Ascending aorta (tissue), 2 donors: Measurements from ENCODE around the gene MRNIP. TPM values are rescaled to one million over a fixed set of nuclear protein-coding genes. Genes with fewer than 3 reads are reported as not detected.

ENCODE experiments used
- DNase-seq, 2 donors: peaks; one replicate each; pipeline ENCODE4 v3.0.0-alpha.2; 2019; ENCODE audit warnings: low spot score in 2 of 2
- H3K27ac ChIP-seq, 2 donors: fragments of 200-600 bp; sonication (generic); one replicate each; pipeline ENCODE4 v1.5.1; 2016 to 2017; ENCODE audit warnings: mild to moderate bottlenecking in 1 of 2
- H3K27me3 ChIP-seq: fragments of 200-600 bp; sonication (generic); one replicate; pipeline ENCODE4 v1.5.1; 2017
- H3K36me3 ChIP-seq, 2 donors: fragments of 200-600 bp; sonication (generic); one replicate each; pipeline ENCODE4 v1.5.1; 2016
- H3K4me1 ChIP-seq, 2 donors: fragments of 200-600 bp; sonication (generic); one replicate each; pipeline ENCODE4 v1.5.1; 2016 to 2017; ENCODE audit warnings: mild to moderate bottlenecking in 1 of 2
- H3K4me3 ChIP-seq, 2 donors: fragments of 200-600 bp; sonication (generic); one replicate each; pipeline ENCODE4 v1.5.1; 2016 to 2017; ENCODE audit warnings: mild to moderate bottlenecking in 1 of 2
- H3K9me3 ChIP-seq, 2 donors: fragments of 200-600 bp; sonication (generic); one replicate each; pipeline ENCODE4 v1.5.1; 2016
- intact Hi-C: fragments of 100-400 bp; cut with DNase I; formaldehyde crosslinking; loops from one replicate; pipeline ENCODE4 v1.15.1; 2023
- total RNA-seq: library from RNA; depleted of rRNA; stranded (reverse); fragments of >200 nt; gene quantifications from one replicate; pipeline ENCODE4 v1.1.0, GENCODE V29; 2016
- TF ChIP-seq, protein P1 (sequence below), 3 experiments: fragments of 200-600 bp in 2 of 3; fragments of 450-650 bp in 1 of 3; sonication (generic) in 2 of 3; IDR thresholded peaks; one replicate each; pipeline ENCODE4 v1.5.1; 2016 to 2019; ENCODE audit warnings: antibody characterized with exemption in 3 of 3, mild to moderate bottlenecking in 1 of 3, moderate library complexity in 1 of 3

MRNIP gene
- total RNA-seq, 1 donor from 2014 or later: 17.3 TPM

DNA sequence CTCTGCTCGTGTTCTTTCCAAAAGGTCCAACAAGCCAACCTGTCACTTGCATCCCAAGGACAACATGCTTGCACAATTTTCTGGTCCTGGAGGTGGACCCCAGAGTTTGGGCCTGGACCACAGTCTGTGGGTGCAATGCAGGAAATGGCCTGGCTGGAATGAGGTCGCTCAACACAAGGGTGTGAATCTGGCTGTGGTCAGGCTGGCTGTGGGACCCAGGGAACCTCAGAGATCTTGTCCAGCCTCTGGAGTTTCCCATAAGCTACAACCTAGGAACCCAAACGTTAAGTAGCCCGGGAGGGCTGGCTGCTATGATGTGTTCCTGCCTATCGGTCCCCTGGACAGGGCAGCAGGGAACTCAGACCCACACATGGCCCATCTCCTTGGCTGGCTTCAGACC is 33.6 kb upstream of the MRNIP start:
- TF ChIP-seq, protein P1, sequence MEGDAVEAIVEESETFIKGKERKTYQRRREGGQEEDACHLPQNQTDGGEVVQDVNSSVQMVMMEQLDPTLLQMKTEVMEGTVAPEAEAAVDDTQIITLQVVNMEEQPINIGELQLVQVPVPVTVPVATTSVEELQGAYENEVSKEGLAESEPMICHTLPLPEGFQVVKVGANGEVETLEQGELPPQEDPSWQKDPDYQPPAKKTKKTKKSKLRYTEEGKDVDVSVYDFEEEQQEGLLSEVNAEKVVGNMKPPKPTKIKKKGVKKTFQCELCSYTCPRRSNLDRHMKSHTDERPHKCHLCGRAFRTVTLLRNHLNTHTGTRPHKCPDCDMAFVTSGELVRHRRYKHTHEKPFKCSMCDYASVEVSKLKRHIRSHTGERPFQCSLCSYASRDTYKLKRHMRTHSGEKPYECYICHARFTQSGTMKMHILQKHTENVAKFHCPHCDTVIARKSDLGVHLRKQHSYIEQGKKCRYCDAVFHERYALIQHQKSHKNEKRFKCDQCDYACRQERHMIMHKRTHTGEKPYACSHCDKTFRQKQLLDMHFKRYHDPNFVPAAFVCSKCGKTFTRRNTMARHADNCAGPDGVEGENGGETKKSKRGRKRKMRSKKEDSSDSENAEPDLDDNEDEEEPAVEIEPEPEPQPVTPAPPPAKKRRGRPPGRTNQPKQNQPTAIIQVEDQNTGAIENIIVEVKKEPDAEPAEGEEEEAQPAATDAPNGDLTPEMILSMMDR (IDR thresholded peaks at IDR 0.05): no peak
- H3K27me3 ChIP-seq: no peaks in the 10 kb centered on the region
- no peaks in the 10 kb centered on the region for H3K9me3 ChIP-seq
- no peak overlapping the region for H3K4me3 ChIP-seq
- intact Hi-C loops: no loop called here
- no peak overlapping the region for H3K27ac ChIP-seq
- H3K36me3 ChIP-seq: peaks cover 74 to 91% of the 10 kb centered on the region in 2 donors
- DNase-seq: no peak
- no peaks in the 10 kb centered on the region for H3K4me1 ChIP-seq

GRCh38 chr5:179890751-179891682 is 32.4 kb upstream of the MRNIP start:
- Histone ChIP-seq H3K27ac (no peak overlapping the region), H3K4me3 (no peak overlapping the region), H3K36me3 (peaks cover 68 to 96% of the 10 kb centered on the region in 2 donors), H3K27me3 (no peaks in the 10 kb centered on the region), H3K9me3 (no peaks in the 10 kb centered on the region), H3K4me1 (no peaks in the 10 kb centered on the region)
- intact Hi-C loops: no loop called here
- no peak for DNase-seq
- TF ChIP-seq, protein P1 (IDR thresholded peaks at IDR 0.05): no peak

GRCh38 chr5:179889885-179890284 is 31.3 kb upstream of the MRNIP start:
- Histone ChIP-seq H3K27ac (no peak overlapping the region), H3K4me1 (no peaks in the 10 kb centered on the region), H3K4me3 (no peak overlapping the region), H3K36me3 (peaks cover 79 to 98% of the 10 kb centered on the region in 2 donors), H3K9me3 (no peaks in the 10 kb centered on the region), H3K27me3 (no peaks in the 10 kb centered on the region)
- intact Hi-C loops: no loop called here
- TF ChIP-seq, protein P1 (IDR thresholded peaks at IDR 0.05): no peak
- no peak for DNase-seq

DNA sequence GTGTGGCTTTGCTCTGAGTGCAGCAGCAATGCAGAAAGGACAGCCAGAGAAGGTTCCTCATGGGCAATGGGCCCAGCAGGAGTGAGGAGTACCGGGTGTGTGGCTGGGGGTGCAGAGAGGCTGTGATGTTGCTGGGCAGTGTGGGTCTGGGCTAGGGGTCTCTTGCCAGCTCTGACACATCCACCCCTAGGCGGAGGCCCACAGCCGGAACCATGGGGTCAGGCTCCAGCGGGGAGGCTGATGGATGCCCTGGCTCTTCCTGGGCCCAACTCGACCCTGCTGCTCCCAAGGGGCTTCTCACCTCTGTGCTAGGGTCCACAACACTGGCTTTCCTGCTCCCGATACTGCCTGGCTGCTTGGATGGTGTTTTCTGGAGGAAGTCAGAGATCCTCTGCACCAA is 29.2 kb upstream of the MRNIP start:
- Histone ChIP-seq H3K27ac (no peak overlapping the region), H3K9me3 (peaks cover 5 to 15% of the 10 kb centered on the region in 2 donors), H3K27me3 (no peaks in the 10 kb centered on the region), H3K36me3 (peaks cover 79 to 99% of the 10 kb centered on the region in 2 donors), H3K4me1 (no peaks in the 10 kb centered on the region), H3K4me3 (no peak overlapping the region)
- intact Hi-C loops: no loop called here
- DNase-seq: no peak
- TF ChIP-seq, protein P1 (IDR thresholded peaks at IDR 0.05): no peak

- intact Hi-C loops: no loop called here
- Histone ChIP-seq H3K36me3 (peaks cover 76 to 94% of the 10 kb centered on the region in 2 donors), H3K4me3 (no peak overlapping the region), H3K4me1 (no peaks in the 10 kb centered on the region), H3K27me3 (no peaks in the 10 kb centered on the region), H3K27ac (no peak overlapping the region), H3K9me3 (peaks cover 7 to 22% of the 10 kb centered on the region in 2 donors)
- TF ChIP-seq, protein P1 (IDR thresholded peaks at IDR 0.05): no peak
- no peak for DNase-seq
Observed at GRCh38 chr5:179887095-179887494, 28.5 kb upstream of the MRNIP start.
